22Rv1 (cell line): ENCODE measurements around the gene BCL2L13.
A peak's percentile ranks its signal among the peaks of the same experiment; 100 is the strongest.
"Not testable (repeated sequence)": the region's sequence is repeated elsewhere in the genome, so short reads cannot be mapped to it uniquely, and the experiment has no call there.

Source experiments
- H3K27ac ChIP-seq: fragments of 450-650 bp; 2 replicates; pipeline ENCODE4 v1.5.1; 2017
- CTCF ChIP-seq: fragments of 450-650 bp; IDR thresholded peaks from 2 replicates; pipeline ENCODE4 v1.5.1; 2017; ENCODE audit warnings: mild to moderate bottlenecking
- ZFX ChIP-seq: fragments of 450-650 bp; IDR thresholded peaks from 2 replicates; pipeline ENCODE4 v1.6.1; 2017; ENCODE audit warnings: antibody characterized with exemption, borderline replicate concordance

BCL2L13 gene

GRCh38 chr22:17748555-17749353 lies 110.2 kb downstream of the BCL2L13 start:
- no peak for TF ChIP-seq CTCF
- no peak for TF ChIP-seq ZFX
- H3K27ac ChIP-seq = no peak overlapping the region

GRCh38 chr22:17749605-17750395 lies 111.2 kb downstream of the BCL2L13 start:
- no peak for TF ChIP-seq CTCF
- TF ChIP-seq ZFX = no peak
- no peak overlapping the region for H3K27ac ChIP-seq

- H3K27ac ChIP-seq = no peak overlapping the region
- no peak for TF ChIP-seq CTCF
- TF ChIP-seq ZFX = no peak
Measured at GRCh38 chr22:17751596-17751995, 113.0 kb downstream of the BCL2L13 start.

DNA sequence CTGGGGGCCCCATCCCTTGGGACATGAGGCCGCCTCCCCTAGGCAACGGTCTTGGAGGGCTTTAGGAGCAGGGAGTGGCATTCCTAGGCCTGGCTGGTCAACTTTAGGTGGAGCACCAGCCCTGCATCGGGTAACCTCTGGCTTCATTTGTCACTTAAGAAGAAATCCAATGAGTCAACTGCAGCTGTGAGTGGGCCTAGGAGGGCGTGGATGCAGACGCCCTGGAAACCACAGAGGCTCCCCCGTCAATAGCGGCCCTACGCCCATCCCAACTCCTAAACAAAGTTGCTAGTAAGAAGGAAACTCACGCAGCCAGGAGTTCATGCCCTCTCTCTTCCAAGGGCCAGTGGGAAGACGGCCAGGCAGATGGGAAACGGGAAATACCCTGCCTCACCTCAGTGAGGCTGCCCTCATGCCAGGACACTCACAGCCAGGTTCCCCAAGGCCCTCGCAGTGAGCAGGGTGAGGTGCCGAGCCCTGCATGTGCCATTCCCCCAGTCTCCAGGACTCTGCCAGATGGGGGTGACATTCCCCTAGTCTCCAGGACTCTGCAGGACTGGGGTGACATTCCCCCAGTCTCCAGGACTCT lies 114.9 kb downstream of the BCL2L13 start:
- TF ChIP-seq CTCF = no peak
- no peak for TF ChIP-seq ZFX
- H3K27ac ChIP-seq = no peak overlapping the region

- H3K27ac ChIP-seq = no peak overlapping the region
- TF ChIP-seq CTCF (peak; percentile 30), ZFX (no peak)
Measured at GRCh38 chr22:17754233-17754925, 115.8 kb downstream of the BCL2L13 start.

- no peak overlapping the region for H3K27ac ChIP-seq
- TF ChIP-seq CTCF (no peak), ZFX (no peak)
Measured at GRCh38 chr22:17761138-17761488, 122.6 kb downstream of the BCL2L13 start.

- not testable (repeated sequence) for H3K27ac ChIP-seq
Measured at GRCh38 chr22:17763442-17763841, 124.9 kb downstream of the BCL2L13 start.
